Upper lobe of left lung (tissue), 6 donors: ENCODE measurements around the gene YPEL2. TPM values are rescaled to one million over a fixed set of nuclear protein-coding genes. Genes with fewer than 3 reads are reported as not detected.

Source experiments
- ATAC-seq, 2 donors: fragments of 200-7000 bp; cut with Tn5 transposase; one replicate each; pipeline ENCODE4 v1.9.1; 2022; ENCODE audit warnings: mild to moderate bottlenecking in 2 of 2, moderate library complexity in 2 of 2; ENCODE audit not compliant: low FRiP score in 2 of 2
- DNase-seq, 2 donors: peaks; one replicate each; pipeline ENCODE4 v3.0.0-alpha.2; 2019 to 2020
- H3K27ac ChIP-seq, 4 donors: fragments of 200-600 bp; sonication (generic); one replicate each; pipeline ENCODE4 v1.5.1; 2016 to 2019
- H3K27me3 ChIP-seq, 4 donors: fragments of 200-600 bp; sonication (generic); one replicate each; pipeline ENCODE4 v1.5.1; 2017 to 2019
- H3K36me3 ChIP-seq, 4 donors: fragments of 200-600 bp; sonication (generic); one replicate each; pipeline ENCODE4 v1.5.1; 2016 to 2019
- H3K4me1 ChIP-seq, 4 donors: fragments of 200-600 bp; sonication (generic); one replicate each; pipeline ENCODE4 v1.5.1; 2018 to 2019
- H3K4me3 ChIP-seq, 4 donors: fragments of 200-600 bp; sonication (generic); one replicate each; pipeline ENCODE4 v1.5.1; 2017 to 2019; ENCODE audit warnings: mild to moderate bottlenecking in 2 of 4, moderate library complexity in 1 of 4
- H3K9me3 ChIP-seq, 4 donors: fragments of 200-600 bp; sonication (generic); one replicate each; pipeline ENCODE4 v1.5.1; 2018 to 2019
- EP300 ChIP-seq, 4 donors: sonication (generic); formaldehyde crosslinking; IDR thresholded peaks; one replicate each; pipeline ENCODE4 v1.5.1; 2017; ENCODE audit warnings: antibody characterized with exemption in 4 of 4, control low read depth in 2 of 4
- POLR2A ChIP-seq, 4 donors: fragments of 450-650 bp; IDR thresholded peaks; one replicate each; pipeline ENCODE4 v1.5.1; 2016 to 2017; ENCODE audit warnings: antibody characterized with exemption in 4 of 4, mild to moderate bottlenecking in 2 of 4
- POLR2AphosphoS5 ChIP-seq, 2 donors: sonication (generic); formaldehyde crosslinking; IDR thresholded peaks; one replicate each; pipeline ENCODE4 v1.5.1; 2017; ENCODE audit warnings: antibody characterized with exemption in 2 of 2
- WGBS, 2 donors: methylation state at CpG; one replicate each; pipeline ENCODE4 v1.1.5; 2017 to 2018; 5-methylcytosine and 5-hydroxymethylcytosine counted together
- total RNA-seq, 6 donors: library from RNA; depleted of rRNA in 4 of 6; stranded (reverse); fragments of >200 nt in 4 of 6; gene quantifications; one replicate each; pipeline versions ENCODE4 v1.1.0 to v1.2.1, GENCODE V29; 2016 to 2021
- TF ChIP-seq, protein P1 (sequence below), 6 experiments: fragments of 450-650 bp in 4 of 6; fragments of 200-600 bp in 2 of 6; sonication (generic) in 2 of 6; IDR thresholded peaks; one replicate each; pipeline ENCODE4 v1.5.1; 2016 to 2019; ENCODE audit warnings: antibody characterized with exemption in 6 of 6
- donor health status: DM: no; HTN: no; CAD: no; lungs with moderate emphysema.
- donor health status: DM: no; HTN: yes; CAD: no; lungs with severe emphysema.

The YPEL2 gene
- total RNA-seq, 6 donors from 2014 or later = 17.5 to 38.8 (median 26.8) TPM

DNA sequence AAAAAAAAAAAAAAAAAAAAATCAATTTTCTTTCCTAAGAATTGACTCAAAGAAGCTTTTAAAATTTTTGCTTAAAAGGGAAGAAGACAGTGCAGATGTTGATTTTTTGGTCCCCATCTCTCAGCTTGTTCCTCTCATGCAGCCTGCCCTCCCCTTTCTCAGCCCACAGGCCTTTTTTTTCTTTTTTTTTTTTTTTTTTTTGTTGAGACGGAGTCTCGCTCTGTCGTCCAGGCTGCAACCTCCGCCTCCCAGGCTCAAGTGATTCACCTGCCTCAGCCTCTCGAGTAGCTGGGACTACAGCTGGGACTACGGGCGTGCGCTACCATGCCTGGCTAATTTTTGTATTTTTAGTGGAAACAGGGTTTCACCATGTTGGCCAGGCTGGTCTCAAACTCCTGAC is 17.7 kb downstream of the YPEL2 start:
- 84 to 90% methylated on average over 6 to 8 of the region's 8 CpGs for WGBS, 2 donors
- Histone ChIP-seq H3K36me3 (peaks cover 0 to 11% (median 4%) of the 10 kb centered on the region in 4 donors), H3K9me3 (no peaks in the 10 kb centered on the region), H3K27me3 (no peaks in the 10 kb centered on the region), H3K4me3 (no peak overlapping the region), H3K27ac (no peak overlapping the region), H3K4me1 (peaks cover 8 to 60% (median 14%) of the 10 kb centered on the region in 4 donors)
- no peak for ATAC-seq
- no peak for DNase-seq
- TF ChIP-seq EP300 (IDR thresholded peaks at IDR 0.05) (no peak), POLR2A (IDR thresholded peaks at IDR 0.05) (no peak), POLR2AphosphoS5 (IDR thresholded peaks at IDR 0.05) (no peak)
- TF ChIP-seq, protein P1, sequence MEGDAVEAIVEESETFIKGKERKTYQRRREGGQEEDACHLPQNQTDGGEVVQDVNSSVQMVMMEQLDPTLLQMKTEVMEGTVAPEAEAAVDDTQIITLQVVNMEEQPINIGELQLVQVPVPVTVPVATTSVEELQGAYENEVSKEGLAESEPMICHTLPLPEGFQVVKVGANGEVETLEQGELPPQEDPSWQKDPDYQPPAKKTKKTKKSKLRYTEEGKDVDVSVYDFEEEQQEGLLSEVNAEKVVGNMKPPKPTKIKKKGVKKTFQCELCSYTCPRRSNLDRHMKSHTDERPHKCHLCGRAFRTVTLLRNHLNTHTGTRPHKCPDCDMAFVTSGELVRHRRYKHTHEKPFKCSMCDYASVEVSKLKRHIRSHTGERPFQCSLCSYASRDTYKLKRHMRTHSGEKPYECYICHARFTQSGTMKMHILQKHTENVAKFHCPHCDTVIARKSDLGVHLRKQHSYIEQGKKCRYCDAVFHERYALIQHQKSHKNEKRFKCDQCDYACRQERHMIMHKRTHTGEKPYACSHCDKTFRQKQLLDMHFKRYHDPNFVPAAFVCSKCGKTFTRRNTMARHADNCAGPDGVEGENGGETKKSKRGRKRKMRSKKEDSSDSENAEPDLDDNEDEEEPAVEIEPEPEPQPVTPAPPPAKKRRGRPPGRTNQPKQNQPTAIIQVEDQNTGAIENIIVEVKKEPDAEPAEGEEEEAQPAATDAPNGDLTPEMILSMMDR (IDR thresholded peaks at IDR 0.05) = no peak

DNA sequence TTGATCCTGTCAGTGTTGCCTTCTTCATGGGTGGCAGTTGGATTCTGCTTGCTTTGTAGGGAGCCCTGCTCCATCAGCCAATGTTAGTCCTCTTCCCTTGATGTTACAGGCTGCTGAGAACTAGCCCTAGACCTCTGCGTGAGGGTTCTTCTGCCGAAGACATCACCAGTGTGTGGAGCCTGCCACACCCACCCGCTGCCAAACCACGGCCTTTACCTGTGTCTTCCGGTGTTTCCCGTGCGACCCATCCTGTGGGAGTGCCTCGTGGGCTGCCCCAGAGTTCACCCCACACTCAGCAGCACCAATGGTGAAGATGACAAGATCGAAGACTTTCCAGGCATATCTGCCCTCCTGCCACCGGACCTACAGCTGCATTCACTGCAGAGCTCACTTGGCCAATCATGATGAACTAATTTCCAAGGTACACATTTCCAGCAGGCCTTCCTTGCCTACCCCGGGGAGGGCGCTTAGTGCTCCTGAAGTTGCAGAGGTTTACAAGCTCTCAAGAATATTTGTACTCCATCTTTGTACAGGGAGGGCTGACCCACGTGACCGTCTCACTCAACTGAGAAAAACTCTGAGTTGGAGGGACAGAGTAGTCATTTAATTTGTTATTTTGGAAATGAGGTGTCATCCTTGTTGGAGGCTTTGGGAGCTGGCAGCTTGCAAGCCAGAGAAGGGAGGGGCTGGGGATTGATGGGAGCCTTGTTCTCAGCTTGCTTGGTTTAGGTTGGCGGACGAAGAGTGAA is 21.8 kb downstream of the YPEL2 start:
- WGBS, 2 donors = 82 to 83% methylated on average over 14 to 16 of the region's 16 CpGs
- peak in 1 of 2 donors; percentile 31 for DNase-seq
- no peak for TF ChIP-seq POLR2AphosphoS5 (IDR thresholded peaks at IDR 0.05)
- TF ChIP-seq, protein P1 (IDR thresholded peaks at IDR 0.05) = no peak
- no peak for TF ChIP-seq EP300 (IDR thresholded peaks at IDR 0.05)
- no peak for TF ChIP-seq POLR2A (IDR thresholded peaks at IDR 0.05)
- H3K27me3 ChIP-seq = no peaks in the 10 kb centered on the region
- ATAC-seq = no peak
- H3K36me3 ChIP-seq = peaks cover 0 to 16% (median 4%) of the 10 kb centered on the region in 4 donors
- H3K27ac ChIP-seq = no peak overlapping the region
- peaks cover 8 to 44% (median 12%) of the 10 kb centered on the region in 4 donors for H3K4me1 ChIP-seq
- no peaks in the 10 kb centered on the region for H3K9me3 ChIP-seq
- no peak overlapping the region for H3K4me3 ChIP-seq

DNA sequence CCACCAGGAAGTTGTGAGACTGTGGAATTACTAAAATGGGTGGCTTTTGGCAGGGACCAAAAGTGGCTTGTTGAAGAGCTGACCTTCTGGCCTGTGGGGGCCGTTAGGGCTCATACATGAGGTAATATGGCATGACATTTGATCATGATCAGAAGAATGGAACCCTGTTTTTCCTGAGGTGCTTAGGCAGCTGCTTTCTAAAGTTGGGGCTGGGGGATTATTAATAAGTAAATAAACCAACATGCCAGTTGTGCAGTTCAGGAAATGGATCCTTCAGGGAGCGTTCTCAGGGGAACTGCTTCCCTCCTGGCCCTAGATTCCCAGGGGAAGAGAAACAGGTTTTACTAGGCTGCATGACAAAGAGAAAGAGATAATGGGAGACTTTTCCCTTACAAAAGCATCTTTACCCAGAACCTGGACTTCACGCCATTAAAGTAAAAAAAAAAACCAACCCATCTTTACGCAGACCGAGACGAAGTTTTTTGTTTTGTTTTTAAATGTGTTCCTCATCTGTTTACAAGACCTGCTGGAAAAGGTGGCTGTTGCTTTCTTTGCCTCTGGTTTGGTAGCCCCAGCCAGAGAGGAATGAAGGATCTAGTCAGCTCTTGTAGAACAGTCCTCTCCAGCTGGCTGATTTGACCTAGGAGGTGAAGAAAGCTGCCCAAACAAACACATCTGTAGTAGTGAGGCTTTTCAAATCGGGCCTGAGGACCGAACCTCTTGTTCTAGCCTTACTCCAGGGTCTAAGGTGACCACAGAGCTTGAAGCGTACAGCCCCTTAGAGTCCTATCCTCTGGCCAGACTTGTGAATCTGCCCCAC is 22.7 kb downstream of the YPEL2 start:
- WGBS, 2 donors = 77 to 83% methylated on average over 9 of the region's 9 CpGs
- TF ChIP-seq POLR2A (IDR thresholded peaks at IDR 0.05) = no peak
- no peak for TF ChIP-seq POLR2AphosphoS5 (IDR thresholded peaks at IDR 0.05)
- peaks cover 0 to 16% (median 4%) of the 10 kb centered on the region in 4 donors for H3K36me3 ChIP-seq
- no peak for ATAC-seq
- no peak for DNase-seq
- H3K4me3 ChIP-seq = no peak overlapping the region
- peaks cover 8 to 39% (median 11%) of the 10 kb centered on the region in 4 donors for H3K4me1 ChIP-seq
- no peaks in the 10 kb centered on the region for H3K27me3 ChIP-seq
- no peak overlapping the region for H3K27ac ChIP-seq
- H3K9me3 ChIP-seq = no peaks in the 10 kb centered on the region

DNA sequence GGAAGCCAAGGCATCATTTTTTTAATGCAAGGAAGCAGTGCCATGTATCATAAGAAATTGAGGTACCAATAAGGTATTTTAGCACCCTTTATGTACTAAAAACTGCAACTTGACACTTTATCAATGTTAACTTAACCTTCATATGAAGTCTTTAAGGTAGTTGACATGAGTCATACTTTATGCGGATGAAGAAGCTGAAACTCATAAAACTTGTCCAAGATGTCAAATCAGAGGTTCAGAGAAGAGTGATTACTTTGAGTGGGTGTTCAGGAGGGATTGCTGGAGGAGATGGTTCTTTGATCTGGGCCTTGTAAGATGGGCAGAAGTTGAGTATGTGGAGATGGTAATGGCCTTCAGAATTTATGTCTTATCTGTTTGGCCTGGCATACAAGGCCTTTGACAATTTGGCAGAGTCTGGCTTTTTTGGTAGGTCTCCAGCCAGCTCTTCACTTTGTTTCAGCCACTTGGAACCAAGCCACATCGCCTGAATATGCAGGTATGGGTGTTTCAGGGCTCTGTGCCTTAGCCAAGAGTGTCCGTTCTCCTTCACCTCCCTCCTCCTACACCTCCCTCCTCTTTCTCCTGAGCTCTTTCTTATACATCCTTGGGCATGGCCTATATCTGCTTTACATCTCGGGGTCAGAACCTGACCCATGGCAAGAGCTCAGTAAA is 23.7 kb downstream of the YPEL2 start:
- no peak for ATAC-seq
- TF ChIP-seq POLR2A (IDR thresholded peaks at IDR 0.05) (no peak), POLR2AphosphoS5 (IDR thresholded peaks at IDR 0.05) (no peak), EP300 (IDR thresholded peaks at IDR 0.05) (no peak)
- TF ChIP-seq, protein P1 (IDR thresholded peaks at IDR 0.05) = no peak
- H3K4me3 ChIP-seq = no peak overlapping the region
- H3K27ac ChIP-seq = no peak overlapping the region
- H3K4me1 ChIP-seq = peaks cover 9 to 32% (median 14%) of the 10 kb centered on the region in 4 donors
- H3K27me3 ChIP-seq = no peaks in the 10 kb centered on the region
- peaks cover 0 to 16% (median 4%) of the 10 kb centered on the region in 4 donors for H3K36me3 ChIP-seq
- no peaks in the 10 kb centered on the region for H3K9me3 ChIP-seq
- WGBS, 2 donors = 76 to 88% methylated on average over 4 of the region's 4 CpGs
- no peak for DNase-seq
